GM21723 (cell line): Measurements from ENCODE around the gene MAN1A1.
"Not testable (repeated sequence)": the region's sequence is repeated elsewhere in the genome, so short reads cannot be mapped to it uniquely, and the experiment has no call there.

Experiments
- ATAC-seq: cut with Tn5 transposase; IDR thresholded peaks from one replicate; pipeline ENCODE4 v1.9.1; 2021; ENCODE audit warnings: mild to moderate bottlenecking, moderate library complexity; ENCODE audit not compliant: unreplicated experiment

The MAN1A1 gene

GRCh38 chr6:119349361-119350201 lies at the start of gene MAN1A1:
MAN1A1 (minus strand) TSS chr6:119349761; CDS start chr6:119349065, 696 bp downstream.
- ATAC-seq, result peak; percentile 77

- no peak for ATAC-seq
Observed at GRCh38 chr6:119395192-119395591, 45.6 kb upstream of the MAN1A1 start.

- no peak for ATAC-seq
Observed at GRCh38 chr6:119390247-119390793, 40.8 kb upstream of the MAN1A1 start.

GRCh38 chr6:119385994-119386393 lies 36.4 kb upstream of the MAN1A1 start:
- ATAC-seq, result no peak

GRCh38 chr6:119384444-119384843 lies 34.9 kb upstream of the MAN1A1 start:
- no peak for ATAC-seq

- no peak for ATAC-seq
Observed at GRCh38 chr6:119379809-119380208, 30.2 kb upstream of the MAN1A1 start.

- ATAC-seq, result not testable (repeated sequence)
Observed at GRCh38 chr6:119377043-119377442, 27.5 kb upstream of the MAN1A1 start.

GRCh38 chr6:119370080-119370479 lies 20.5 kb upstream of the MAN1A1 start:
- no peak for ATAC-seq

- no peak for ATAC-seq
Observed at GRCh38 chr6:119368921-119369320, 19.4 kb upstream of the MAN1A1 start.

- ATAC-seq, result no peak
Observed at GRCh38 chr6:119361209-119361608, 11.6 kb upstream of the MAN1A1 start.

GRCh38 chr6:119360262-119360915 lies 10.8 kb upstream of the MAN1A1 start:
- no peak for ATAC-seq

- ATAC-seq, result no peak
Observed at GRCh38 chr6:119355890-119356289, 6.3 kb upstream of the MAN1A1 start.

- no peak for ATAC-seq
Observed at GRCh38 chr6:119355157-119355556, 5.6 kb upstream of the MAN1A1 start.

- no peak for ATAC-seq
Observed at GRCh38 chr6:119353696-119354095, 4.1 kb upstream of the MAN1A1 start.

GRCh38 chr6:119352001-119352400 lies 2.4 kb upstream of the MAN1A1 start:
- no peak for ATAC-seq

- no peak for ATAC-seq
Observed at GRCh38 chr6:119350952-119351372, 1.4 kb upstream of the MAN1A1 start.

GRCh38 chr6:119350202-119350951 lies 816 bp upstream of the MAN1A1 start:
- ATAC-seq, result peak; percentile 21

- peak; percentile 6 for ATAC-seq
Observed at GRCh38 chr6:119348748-119349360, 707 bp downstream of the MAN1A1 start.

GRCh38 chr6:119348096-119348747 lies 1.3 kb downstream of the MAN1A1 start:
- peak; percentile 28 for ATAC-seq

- peak; percentile 19 for ATAC-seq
Observed at GRCh38 chr6:119347466-119348095, 2.0 kb downstream of the MAN1A1 start.
